Measurements from ENCODE around the gene CKAP2L.

The CKAP2L gene

GRCh38 chr2:112803691-112804521 lies 39.5 kb upstream of the CKAP2L start:
- Histone ChIP-seq H3K36me3 (ENCODE audit: control insufficient read depth, insufficient read depth, low read length) (no peaks in the 10 kb centered on the region), H3K27me3 (replicated peaks; ENCODE audit: control insufficient read depth, insufficient read depth, low read length, poor library complexity, severe bottlenecking) (no peaks in the 10 kb centered on the region), H3K27ac (ENCODE audit: insufficient read depth, low read length, poor library complexity, severe bottlenecking) (no peak overlapping the region), H3K4me3 (ENCODE audit: insufficient read depth, low read depth, low read length, poor library complexity, severe bottlenecking) (no peak overlapping the region), H3K4me1 (ENCODE audit: control insufficient read depth, insufficient read depth, low read length, poor library complexity, severe bottlenecking) (no peaks in the 10 kb centered on the region), H3K9me3 (ENCODE audit: control insufficient read depth, low read length) (no peaks in the 10 kb centered on the region)
- DNase-seq, result no peak

DNA sequence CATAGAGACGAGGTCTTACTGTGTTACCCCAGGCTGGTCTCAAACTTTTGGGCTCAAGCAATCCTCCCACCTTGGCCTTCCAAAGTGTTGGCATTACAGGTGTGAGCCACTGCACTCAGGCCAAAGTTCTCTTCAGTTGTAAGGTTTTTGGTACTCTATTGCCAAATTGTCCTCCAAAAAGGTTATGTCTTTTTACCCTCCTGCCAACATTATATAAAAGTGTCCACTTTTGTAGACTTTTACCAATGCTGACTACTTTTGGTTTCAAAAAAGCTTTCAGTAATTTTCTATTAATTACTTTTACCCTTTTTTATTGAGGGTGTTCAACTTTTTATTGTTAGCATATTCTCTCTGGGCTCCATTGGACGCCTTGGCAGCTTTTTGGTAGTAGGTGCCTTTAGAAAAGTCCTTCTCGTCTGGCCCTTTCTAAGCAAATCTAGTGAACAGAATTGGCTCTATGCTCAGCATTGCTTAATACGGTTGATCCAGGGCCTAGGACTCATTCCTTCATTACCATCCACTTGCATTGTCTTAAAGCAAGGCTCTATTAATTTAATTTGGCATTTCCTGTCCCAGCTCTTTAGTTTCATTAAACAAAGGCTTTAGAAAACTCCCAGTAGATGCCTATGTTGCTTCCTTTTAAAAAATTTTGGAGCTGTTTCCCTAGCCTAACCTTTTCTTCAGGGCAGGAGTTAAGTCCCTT lies 36.6 kb upstream of the CKAP2L start:
- no peak overlapping the region for H3K4me3 ChIP-seq (ENCODE audit: insufficient read depth, low read depth, low read length, poor library complexity, severe bottlenecking)
- DNase-seq, result no peak
- no peaks in the 10 kb centered on the region for H3K27me3 ChIP-seq (replicated peaks; ENCODE audit: control insufficient read depth, insufficient read depth, low read length, poor library complexity, severe bottlenecking)
- H3K9me3 ChIP-seq (ENCODE audit: control insufficient read depth, low read length), result no peaks in the 10 kb centered on the region
- no peak overlapping the region for H3K27ac ChIP-seq (ENCODE audit: insufficient read depth, low read length, poor library complexity, severe bottlenecking)
- no peaks in the 10 kb centered on the region for H3K4me1 ChIP-seq (ENCODE audit: control insufficient read depth, insufficient read depth, low read length, poor library complexity, severe bottlenecking)
- no peaks in the 10 kb centered on the region for H3K36me3 ChIP-seq (ENCODE audit: control insufficient read depth, insufficient read depth, low read length)

DNA sequence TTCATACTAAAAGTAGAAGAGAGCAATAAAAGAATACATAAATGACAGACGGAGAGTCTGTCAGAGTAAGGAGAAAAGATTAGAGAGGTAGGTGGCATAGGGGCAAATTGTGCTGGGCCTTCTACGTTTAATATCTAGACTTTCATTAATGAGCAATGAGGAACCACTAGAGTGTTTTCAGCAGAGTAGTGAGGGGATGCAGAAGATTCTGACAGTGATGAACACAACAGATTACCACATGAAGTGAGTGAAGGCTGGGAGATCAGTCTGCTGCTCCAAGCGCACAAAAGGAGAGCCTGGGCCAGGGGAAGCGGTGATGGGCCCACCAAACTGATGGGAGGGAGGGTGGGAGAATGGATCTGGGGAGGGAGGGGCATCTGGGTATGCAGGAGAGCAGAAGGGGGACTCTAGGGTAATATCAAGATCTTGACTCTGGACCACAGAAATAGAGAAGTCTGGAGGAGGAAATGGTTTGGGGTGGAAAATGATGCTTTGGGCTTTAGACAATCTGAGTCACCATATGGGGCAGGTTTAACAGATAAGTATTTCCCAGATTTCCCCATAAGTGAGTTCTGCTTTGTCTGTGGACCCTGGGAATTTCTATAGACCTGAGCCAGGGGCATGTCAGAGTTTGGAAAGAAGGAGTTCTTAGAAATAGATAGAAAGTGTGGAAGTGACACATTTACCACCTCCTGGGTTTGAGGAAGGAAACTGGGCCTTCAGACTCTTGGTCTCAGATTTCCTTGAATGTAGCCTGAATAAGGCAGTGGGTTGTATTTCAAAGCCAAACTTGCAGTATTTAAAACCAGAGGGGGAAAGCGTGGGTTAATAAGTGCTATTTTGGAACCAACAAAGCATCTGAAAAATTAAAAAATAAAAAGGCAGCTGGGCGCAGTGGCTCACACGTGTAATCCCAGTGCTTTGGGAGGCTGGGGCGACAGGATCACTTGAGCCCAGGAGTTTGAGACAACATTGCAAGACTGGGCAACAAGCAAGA lies 34.9 kb upstream of the CKAP2L start:
- no peak for DNase-seq
- no peak overlapping the region for H3K4me3 ChIP-seq (ENCODE audit: insufficient read depth, low read depth, low read length, poor library complexity, severe bottlenecking)
- H3K9me3 ChIP-seq (ENCODE audit: control insufficient read depth, low read length), result no peaks in the 10 kb centered on the region
- no peaks in the 10 kb centered on the region for H3K4me1 ChIP-seq (ENCODE audit: control insufficient read depth, insufficient read depth, low read length, poor library complexity, severe bottlenecking)
- H3K27ac ChIP-seq (ENCODE audit: insufficient read depth, low read length, poor library complexity, severe bottlenecking), result no peak overlapping the region
- no peaks in the 10 kb centered on the region for H3K27me3 ChIP-seq (replicated peaks; ENCODE audit: control insufficient read depth, insufficient read depth, low read length, poor library complexity, severe bottlenecking)
- H3K36me3 ChIP-seq (ENCODE audit: control insufficient read depth, insufficient read depth, low read length), result no peaks in the 10 kb centered on the region

GRCh38 chr2:112796486-112796885 lies 32.1 kb upstream of the CKAP2L start:
- Histone ChIP-seq H3K27ac (ENCODE audit: insufficient read depth, low read length, poor library complexity, severe bottlenecking) (no peak overlapping the region), H3K9me3 (ENCODE audit: control insufficient read depth, low read length) (no peaks in the 10 kb centered on the region), H3K27me3 (replicated peaks; ENCODE audit: control insufficient read depth, insufficient read depth, low read length, poor library complexity, severe bottlenecking) (no peaks in the 10 kb centered on the region), H3K4me1 (ENCODE audit: control insufficient read depth, insufficient read depth, low read length, poor library complexity, severe bottlenecking) (no peaks in the 10 kb centered on the region), H3K36me3 (ENCODE audit: control insufficient read depth, insufficient read depth, low read length) (no peaks in the 10 kb centered on the region), H3K4me3 (ENCODE audit: insufficient read depth, low read depth, low read length, poor library complexity, severe bottlenecking) (no peak overlapping the region)
- DNase-seq, result no peak

DNA sequence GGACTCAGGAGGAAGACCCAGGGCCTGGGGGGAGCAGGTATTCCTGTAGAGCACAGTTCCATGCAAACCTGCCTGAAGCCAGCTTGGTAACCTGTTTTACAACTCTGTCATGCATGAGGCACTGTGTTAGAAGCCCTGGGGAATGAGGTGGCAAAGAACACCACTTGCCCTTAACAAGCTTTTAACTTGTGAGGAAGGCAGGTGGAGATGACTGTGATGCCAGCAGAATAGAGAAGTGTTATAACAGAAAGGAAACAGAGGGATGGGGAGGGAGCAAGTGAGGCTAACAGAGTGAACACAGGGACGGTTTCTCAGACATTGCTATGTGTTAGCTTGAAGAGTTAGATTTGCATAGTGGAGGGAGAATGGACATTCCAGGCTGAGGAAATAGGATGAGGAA lies 31.4 kb upstream of the CKAP2L start:
- H3K9me3 ChIP-seq (ENCODE audit: control insufficient read depth, low read length), result no peaks in the 10 kb centered on the region
- no peaks in the 10 kb centered on the region for H3K27me3 ChIP-seq (replicated peaks; ENCODE audit: control insufficient read depth, insufficient read depth, low read length, poor library complexity, severe bottlenecking)
- DNase-seq, result no peak
- no peak overlapping the region for H3K27ac ChIP-seq (ENCODE audit: insufficient read depth, low read length, poor library complexity, severe bottlenecking)
- no peaks in the 10 kb centered on the region for H3K36me3 ChIP-seq (ENCODE audit: control insufficient read depth, insufficient read depth, low read length)
- H3K4me3 ChIP-seq (ENCODE audit: insufficient read depth, low read depth, low read length, poor library complexity, severe bottlenecking), result no peak overlapping the region
- H3K4me1 ChIP-seq (ENCODE audit: control insufficient read depth, insufficient read depth, low read length, poor library complexity, severe bottlenecking), result no peaks in the 10 kb centered on the region

GRCh38 chr2:112794841-112795240 lies 30.4 kb upstream of the CKAP2L start:
- no peak overlapping the region for H3K27ac ChIP-seq (ENCODE audit: insufficient read depth, low read length, poor library complexity, severe bottlenecking)
- no peak for DNase-seq
- no peaks in the 10 kb centered on the region for H3K4me1 ChIP-seq (ENCODE audit: control insufficient read depth, insufficient read depth, low read length, poor library complexity, severe bottlenecking)
- no peaks in the 10 kb centered on the region for H3K36me3 ChIP-seq (ENCODE audit: control insufficient read depth, insufficient read depth, low read length)
- H3K9me3 ChIP-seq (ENCODE audit: control insufficient read depth, low read length), result no peaks in the 10 kb centered on the region
- no peak overlapping the region for H3K4me3 ChIP-seq (ENCODE audit: insufficient read depth, low read depth, low read length, poor library complexity, severe bottlenecking)
- H3K27me3 ChIP-seq (replicated peaks; ENCODE audit: control insufficient read depth, insufficient read depth, low read length, poor library complexity, severe bottlenecking), result no peaks in the 10 kb centered on the region

DNA sequence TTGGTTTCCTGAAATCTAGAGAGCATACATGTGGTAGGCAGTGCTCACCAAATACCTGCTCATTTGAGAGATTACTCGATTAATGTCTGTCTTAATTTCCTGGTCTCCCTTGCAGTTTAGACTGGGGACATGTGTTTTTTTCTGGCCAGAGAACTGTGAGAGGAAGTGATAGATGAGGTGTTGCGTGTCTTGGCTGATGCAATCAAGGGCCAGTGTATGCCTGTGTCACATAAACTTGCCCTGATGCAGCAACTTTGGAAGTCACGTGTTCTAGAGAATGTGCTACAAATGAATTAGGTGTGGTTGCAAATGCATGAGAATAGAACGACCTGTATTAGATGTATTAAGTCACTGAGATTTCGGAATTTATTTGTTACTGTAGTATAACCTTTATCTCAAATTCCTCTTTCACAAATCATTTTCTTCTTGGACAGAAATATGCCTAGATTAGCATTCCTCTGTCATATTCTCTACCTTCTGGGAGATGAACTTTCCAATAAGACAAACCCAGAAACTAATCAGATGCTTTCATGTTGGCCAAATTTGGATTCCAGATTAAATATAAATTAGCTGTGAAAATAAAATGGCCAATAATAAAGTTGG lies 29.8 kb upstream of the CKAP2L start:
- Histone ChIP-seq H3K27ac (ENCODE audit: insufficient read depth, low read length, poor library complexity, severe bottlenecking) (no peak overlapping the region), H3K9me3 (ENCODE audit: control insufficient read depth, low read length) (no peaks in the 10 kb centered on the region), H3K36me3 (ENCODE audit: control insufficient read depth, insufficient read depth, low read length) (no peaks in the 10 kb centered on the region), H3K27me3 (replicated peaks; ENCODE audit: control insufficient read depth, insufficient read depth, low read length, poor library complexity, severe bottlenecking) (no peaks in the 10 kb centered on the region), H3K4me3 (ENCODE audit: insufficient read depth, low read depth, low read length, poor library complexity, severe bottlenecking) (no peak overlapping the region), H3K4me1 (ENCODE audit: control insufficient read depth, insufficient read depth, low read length, poor library complexity, severe bottlenecking) (no peaks in the 10 kb centered on the region)
- DNase-seq, result no peak

DNA sequence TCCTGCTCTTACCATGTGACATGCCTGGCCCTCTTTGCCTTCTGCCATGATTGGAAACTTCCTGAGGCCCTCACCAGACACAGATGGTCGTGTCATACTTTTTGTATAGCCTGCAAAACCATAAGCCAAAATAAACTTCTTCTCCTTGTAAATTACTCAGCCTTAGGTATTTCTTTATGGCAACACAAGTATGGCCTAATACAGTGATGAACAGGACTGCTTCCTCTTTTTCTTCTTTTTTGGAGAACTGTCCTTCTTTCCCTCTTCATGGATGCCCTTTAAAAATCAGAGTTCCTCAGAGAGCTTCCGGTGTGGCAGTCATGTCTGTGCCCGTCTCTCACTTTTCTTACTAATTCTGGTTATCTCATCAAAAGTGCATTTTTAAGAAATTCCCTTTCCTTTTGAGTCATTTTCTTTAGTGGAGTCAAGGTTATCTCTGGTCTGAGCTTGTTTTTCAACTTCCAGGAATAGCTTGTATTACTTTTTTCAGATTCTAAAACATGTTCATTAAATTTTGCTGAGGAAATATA lies 29.1 kb upstream of the CKAP2L start:
- no peak for DNase-seq
- H3K27ac ChIP-seq (ENCODE audit: insufficient read depth, low read length, poor library complexity, severe bottlenecking), result no peak overlapping the region
- no peak overlapping the region for H3K4me3 ChIP-seq (ENCODE audit: insufficient read depth, low read depth, low read length, poor library complexity, severe bottlenecking)
- H3K36me3 ChIP-seq (ENCODE audit: control insufficient read depth, insufficient read depth, low read length), result no peaks in the 10 kb centered on the region
- no peaks in the 10 kb centered on the region for H3K4me1 ChIP-seq (ENCODE audit: control insufficient read depth, insufficient read depth, low read length, poor library complexity, severe bottlenecking)
- no peaks in the 10 kb centered on the region for H3K27me3 ChIP-seq (replicated peaks; ENCODE audit: control insufficient read depth, insufficient read depth, low read length, poor library complexity, severe bottlenecking)
- H3K9me3 ChIP-seq (ENCODE audit: control insufficient read depth, low read length), result no peaks in the 10 kb centered on the region

DNA sequence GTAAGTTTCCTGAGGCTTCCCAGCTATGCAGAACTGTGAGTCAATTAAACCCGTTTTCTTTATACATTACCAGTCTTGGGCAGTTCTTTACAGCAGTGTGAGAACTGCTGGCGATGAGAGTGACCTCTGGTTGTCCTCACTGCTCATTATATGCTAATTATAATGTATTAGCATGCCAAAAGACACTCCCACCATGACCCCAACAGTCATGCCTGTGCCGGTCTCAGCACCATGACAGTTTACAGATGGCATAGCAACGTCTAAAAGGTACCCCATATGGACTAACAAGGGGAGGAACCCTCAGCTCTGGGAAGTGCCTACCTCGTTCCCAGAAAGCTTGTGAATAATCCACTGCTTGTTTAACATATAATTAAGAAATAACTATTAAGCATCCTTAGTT lies 28.0 kb upstream of the CKAP2L start:
- Histone ChIP-seq H3K9me3 (ENCODE audit: control insufficient read depth, low read length) (no peaks in the 10 kb centered on the region), H3K4me3 (ENCODE audit: insufficient read depth, low read depth, low read length, poor library complexity, severe bottlenecking) (no peak overlapping the region), H3K4me1 (ENCODE audit: control insufficient read depth, insufficient read depth, low read length, poor library complexity, severe bottlenecking) (no peaks in the 10 kb centered on the region), H3K36me3 (ENCODE audit: control insufficient read depth, insufficient read depth, low read length) (no peaks in the 10 kb centered on the region), H3K27me3 (replicated peaks; ENCODE audit: control insufficient read depth, insufficient read depth, low read length, poor library complexity, severe bottlenecking) (no peaks in the 10 kb centered on the region), H3K27ac (ENCODE audit: insufficient read depth, low read length, poor library complexity, severe bottlenecking) (no peak overlapping the region)
- DNase-seq, result no peak

All from effector memory CD4-positive, alpha-beta T cell (primary cell).